Neural cell (in vitro differentiated cells): ENCODE data around the gene ABHD11. TPM values are rescaled to one million over a fixed set of nuclear protein-coding genes. Genes with fewer than 3 reads are reported as not detected.

ENCODE experiments used
- H2AFZ ChIP-seq: fragments of 200-600, 300-800 bp; sonication (generic), shearing (Covaris generic); 2 replicates; pipeline ENCODE4 v1.6.0; 2014; ENCODE audit warnings: low read depth, mild to moderate bottlenecking, antibody characterized with exemption, low read length, moderate library complexity
- H3F3A ChIP-seq: fragments of 200-600 bp; shearing (Covaris generic); 2 replicates; pipeline ENCODE4 v1.6.1; 2016; ENCODE audit warnings: mild to moderate bottlenecking, moderate library complexity, mixed read lengths, antibody characterized with exemption, low read length; ENCODE audit not compliant: insufficient read depth, poor library complexity, severe bottlenecking
- H3K27ac ChIP-seq: fragments of 200-600, 300-800 bp; sonication (generic), shearing (Covaris generic); 2 replicates; pipeline ENCODE4 v1.5.1; 2014; ENCODE audit warnings: mild to moderate bottlenecking, low read length, moderate library complexity
- H3K27me3 ChIP-seq: fragments of 300-800, 200-600 bp; sonication (generic), shearing (Covaris generic); 2 replicates; pipeline ENCODE4 v1.6.0; 2014; ENCODE audit warnings: mild to moderate bottlenecking, low read depth, low read length, moderate library complexity; ENCODE audit not compliant: insufficient read depth
- H3K36me3 ChIP-seq: fragments of 300-800, 200-600 bp; sonication (generic), shearing (Covaris generic); 2 replicates; pipeline ENCODE4 v1.5.1; 2014; ENCODE audit warnings: mild to moderate bottlenecking, antibody characterized with exemption, low read length, moderate library complexity; ENCODE audit not compliant: insufficient read depth
- H3K4me2 ChIP-seq: fragments of 300-800, 200-600 bp; sonication (generic), shearing (Covaris generic); 2 replicates; pipeline ENCODE4 v1.6.0; 2014; ENCODE audit warnings: mild to moderate bottlenecking, low read length
- H3K4me3 ChIP-seq: fragments of 300-800, 200-600 bp; sonication (generic), shearing (Covaris generic); 2 replicates; pipeline ENCODE4 v1.5.1; 2014; ENCODE audit warnings: mild to moderate bottlenecking, low read length, moderate library complexity
- H3K79me2 ChIP-seq: fragments of 200-600 bp; shearing (Covaris generic); replicated peaks from 2 replicates; pipeline ENCODE4 v1.6.0; 2014; ENCODE audit warnings: mild to moderate bottlenecking, low read length, moderate library complexity; ENCODE audit not compliant: insufficient read depth
- H3K9ac ChIP-seq: fragments of 300-800, 200-600 bp; sonication (generic), shearing (Covaris generic); 2 replicates; pipeline ENCODE4 v1.6.1; 2016; ENCODE audit warnings: mild to moderate bottlenecking, low read length, mixed read lengths
- H3K9me2 ChIP-seq: fragments of 200-600 bp; shearing (Covaris generic); 2 replicates; pipeline ENCODE4 v1.6.1; 2016; ENCODE audit warnings: mild to moderate bottlenecking, low read length, mixed read lengths; ENCODE audit not compliant: insufficient read depth
- H3K9me3 ChIP-seq: fragments of 200-600, 300-800 bp; sonication (generic), shearing (Covaris generic); 2 replicates; pipeline ENCODE4 v1.6.1; 2016; ENCODE audit warnings: mild to moderate bottlenecking, mixed run types, low read length, moderate library complexity, mixed read lengths
- H4K20me1 ChIP-seq: fragments of 200-600 bp; shearing (Covaris generic); 2 replicates; pipeline ENCODE4 v1.6.1; 2016; ENCODE audit warnings: mild to moderate bottlenecking, mixed run types; ENCODE audit not compliant: insufficient read depth
- CTCF ChIP-seq: fragments of 450-650 bp; IDR thresholded peaks from 2 replicates; pipeline ENCODE4 v1.5.1; 2014; ENCODE audit warnings: antibody characterized with exemption, mild to moderate bottlenecking, moderate library complexity; ENCODE audit not compliant: poor library complexity, severe bottlenecking
- EP300 ChIP-seq: fragments of 450-650 bp; conservative IDR thresholded peaks from 2 replicates; pipeline ENCODE4 v1.6.1; 2014; ENCODE audit warnings: antibody characterized with exemption, mild to moderate bottlenecking, moderate library complexity; ENCODE audit not compliant: poor library complexity, severe bottlenecking
- EZH2 ChIP-seq: fragments of 200-600, 300-800 bp; shearing (Covaris generic), sonication (generic); IDR thresholded peaks from 2 replicates; pipeline ENCODE4 v1.6.1; 2014; ENCODE audit warnings: antibody characterized with exemption, low read length, borderline replicate concordance, mild to moderate bottlenecking; ENCODE audit not compliant: insufficient read depth, poor library complexity, severe bottlenecking
- MXI1 ChIP-seq: fragments of 450-650 bp; conservative IDR thresholded peaks from 2 replicates; pipeline ENCODE4 v1.6.1; 2014; ENCODE audit warnings: antibody characterized with exemption, mild to moderate bottlenecking; ENCODE audit not compliant: poor library complexity, severe bottlenecking
- POLR2AphosphoS5 ChIP-seq: IDR thresholded peaks from 2 replicates; pipeline ENCODE4 v1.6.1; 2012
- RAD21 ChIP-seq: fragments of 450-650 bp; conservative IDR thresholded peaks from 2 replicates; pipeline ENCODE4 v1.6.1; 2014; ENCODE audit warnings: antibody characterized with exemption, mild to moderate bottlenecking, moderate library complexity
- REST ChIP-seq: IDR thresholded peaks from 2 replicates; pipeline ENCODE4 v1.6.1; 2012; ENCODE audit warnings: borderline replicate concordance
- SMC3 ChIP-seq: fragments of 450-650 bp; conservative IDR thresholded peaks from 2 replicates; pipeline ENCODE4 v1.6.1; 2014; ENCODE audit warnings: antibody characterized with exemption, mild to moderate bottlenecking, moderate library complexity; ENCODE audit not compliant: poor library complexity
- TAF1 ChIP-seq: IDR thresholded peaks from 2 replicates; pipeline ENCODE4 v1.6.1; 2012; ENCODE audit warnings: low read depth
- polyA plus RNA-seq: library from polyadenylated mRNA; depleted of rRNA; stranded (reverse); fragments of >200 nt; gene quantifications from 2 replicates; pipeline ENCODE4 v1.2.3, GENCODE V29; 2014

ABHD11 gene
- polyA plus RNA-seq, 1 donor from 2014 or later, result 26.0 TPM

- TF ChIP-seq EZH2, result no peak
- no peak for TF ChIP-seq RAD21
- no peak for TF ChIP-seq EP300
- no peak for TF ChIP-seq REST
- TF ChIP-seq MXI1, result no peak
- TF ChIP-seq POLR2AphosphoS5, result no peak
- no peak for TF ChIP-seq TAF1
- TF ChIP-seq SMC3, result no peak
- no peak for TF ChIP-seq CTCF
- Histone ChIP-seq H3K4me3 (no peak overlapping the region), H3K9me2 (no peaks in the 10 kb centered on the region)
Measured at GRCh38 chr7:73717025-73717807, 21.4 kb downstream of the ABHD11 start.

GRCh38 chr7:73716318-73716890, 22.2 kb downstream of the ABHD11 start:
- no peaks in the 10 kb centered on the region for H3K9me3 ChIP-seq
- no peaks in the 10 kb centered on the region for H4K20me1 ChIP-seq
- H3K9me2 ChIP-seq, result no peaks in the 10 kb centered on the region
- no peak overlapping the region for H2AFZ ChIP-seq
- no peaks in the 10 kb centered on the region for H3K36me3 ChIP-seq
- H3F3A ChIP-seq, result no peaks in the 10 kb centered on the region
- TF ChIP-seq POLR2AphosphoS5 (no peak), SMC3 (no peak), CTCF (no peak), TAF1 (no peak), RAD21 (no peak)
- no peak overlapping the region for H3K4me3 ChIP-seq
- H3K27me3 ChIP-seq, result peaks cover 5% of the 10 kb centered on the region
- peaks cover 10% of the 10 kb centered on the region for H3K79me2 ChIP-seq
- no peak overlapping the region for H3K27ac ChIP-seq
- H3K9ac ChIP-seq, result no peak overlapping the region
- H3K4me2 ChIP-seq, result no peak overlapping the region

More at GRCh38 chr7:73717025-73717807, 21.4 kb downstream of the ABHD11 start:
- Histone ChIP-seq H3K79me2 (peaks cover 10% of the 10 kb centered on the region), H3K27ac (no peak overlapping the region), H3K27me3 (peaks cover 5% of the 10 kb centered on the region), H3K36me3 (no peaks in the 10 kb centered on the region), H3K9ac (no peak overlapping the region), H3K9me3 (no peaks in the 10 kb centered on the region), H3F3A (no peaks in the 10 kb centered on the region), H4K20me1 (no peaks in the 10 kb centered on the region), H3K4me2 (no peak overlapping the region), H2AFZ (no peak overlapping the region)
